HAP-1 (cell line): ENCODE results near the gene ACMSD.

Experiments
- DNase-seq, 2 experiments: peaks; one replicate each; pipeline ENCODE4 v3.0.0-alpha.2; 2016 to 2020; ENCODE audit warnings: low spot score in 2 of 2
- H3K27me3 ChIP-seq: fragments of 250-450 bp; sonication (Bioruptor Pico); 2 replicates; pipeline ENCODE4 v1.5.1; 2020; ENCODE audit warnings: low read depth, mild to moderate bottlenecking, moderate library complexity
- H3K36me3 ChIP-seq: fragments of 250-450 bp; sonication (Bioruptor Pico); replicated peaks from 2 replicates; pipeline ENCODE4 v1.5.1; 2020; ENCODE audit warnings: mild to moderate bottlenecking
- H3K4me1 ChIP-seq: fragments of 250-450 bp; sonication (Bioruptor Pico); 2 replicates; pipeline ENCODE4 v1.5.1; 2020; ENCODE audit warnings: mild to moderate bottlenecking
- H3K4me3 ChIP-seq: fragments of 250-450 bp; sonication (Bioruptor Pico); 2 replicates; pipeline ENCODE4 v1.5.1; 2020; ENCODE audit warnings: mild to moderate bottlenecking, moderate library complexity
- H3K9me3 ChIP-seq: fragments of 250-450 bp; sonication (Bioruptor Pico); 2 replicates; pipeline ENCODE4 v1.5.1; 2020; ENCODE audit warnings: mild to moderate bottlenecking, moderate library complexity
- in situ Hi-C: fragments of 300-500 bp; cut with MboI; formaldehyde crosslinking; loops from 3 replicates; pipeline ENCODE4 v1.14.3; 2020; ENCODE audit warnings: low sequenced_read_pairs, inconsistent platforms, mixed read lengths

Gene ACMSD

DNA sequence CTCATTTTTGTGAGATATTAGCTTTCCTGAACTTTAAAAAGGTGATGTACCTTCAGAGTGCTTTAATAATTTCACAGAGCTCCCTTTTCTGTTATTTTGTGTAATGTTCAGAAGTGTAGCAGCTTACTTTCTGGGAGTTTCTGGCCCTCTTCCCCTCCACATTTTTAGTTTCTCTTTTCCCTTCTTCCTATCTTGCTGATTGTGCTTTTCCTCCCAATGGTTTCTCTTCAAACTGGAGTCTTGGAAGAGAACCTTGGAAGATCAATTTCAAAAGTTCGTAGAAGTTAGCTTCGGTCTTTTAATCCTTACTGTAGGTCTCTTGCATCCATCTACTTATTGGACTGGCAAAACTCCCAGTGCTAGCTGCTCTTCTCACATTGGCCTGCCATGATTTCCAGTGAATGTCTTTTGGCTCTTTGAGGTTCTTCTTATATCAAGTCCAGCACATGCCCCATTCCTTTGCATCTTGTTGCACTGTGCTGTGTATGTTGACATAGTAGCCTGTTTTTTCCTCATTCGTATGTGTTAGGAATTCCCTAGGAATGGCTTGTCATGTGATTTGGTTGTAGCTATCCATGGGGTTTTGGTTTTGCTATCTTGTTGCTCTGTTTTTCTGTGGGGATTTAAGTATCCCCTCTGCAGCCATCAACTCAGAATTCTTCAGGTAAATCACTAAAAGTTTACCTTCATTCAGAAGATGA, 88.0 kb downstream of the ACMSD start:
- in situ Hi-C loops, result no loop called here
- Histone ChIP-seq H3K4me3 (no peak overlapping the region), H3K27me3 (no peaks in the 10 kb centered on the region), H3K4me1 (peaks cover 11% of the 10 kb centered on the region), H3K9me3 (no peaks in the 10 kb centered on the region), H3K36me3 (peaks cover 5% of the 10 kb centered on the region; the same call in 1 of the 2 replicates)
- DNase-seq, result no peak

DNA sequence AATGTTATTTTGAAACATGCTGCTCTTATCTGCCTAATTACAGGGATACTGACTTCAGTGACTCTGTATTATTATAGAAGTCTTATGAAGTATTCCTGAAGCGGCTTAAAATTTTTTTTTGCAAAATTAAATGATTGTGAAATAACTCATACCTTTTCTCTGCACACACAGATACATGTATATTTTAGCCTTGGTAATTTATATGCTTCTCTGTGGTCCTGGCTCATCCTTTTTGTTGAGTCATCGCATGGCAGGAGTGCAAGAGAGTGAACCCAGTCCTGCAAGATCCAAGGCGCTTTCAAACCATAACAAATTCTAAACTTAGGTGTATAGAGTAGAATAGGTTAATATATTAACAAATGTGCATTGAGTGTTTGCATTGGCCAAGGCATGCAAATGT, 88.8 kb downstream of the ACMSD start:
- Histone ChIP-seq H3K4me1 (peaks cover 11% of the 10 kb centered on the region), H3K9me3 (no peaks in the 10 kb centered on the region), H3K36me3 (peaks cover 5% of the 10 kb centered on the region; the same call in 1 of the 2 replicates), H3K4me3 (no peak overlapping the region), H3K27me3 (no peaks in the 10 kb centered on the region)
- DNase-seq, result no peak
- in situ Hi-C loops, result no loop called here

DNA sequence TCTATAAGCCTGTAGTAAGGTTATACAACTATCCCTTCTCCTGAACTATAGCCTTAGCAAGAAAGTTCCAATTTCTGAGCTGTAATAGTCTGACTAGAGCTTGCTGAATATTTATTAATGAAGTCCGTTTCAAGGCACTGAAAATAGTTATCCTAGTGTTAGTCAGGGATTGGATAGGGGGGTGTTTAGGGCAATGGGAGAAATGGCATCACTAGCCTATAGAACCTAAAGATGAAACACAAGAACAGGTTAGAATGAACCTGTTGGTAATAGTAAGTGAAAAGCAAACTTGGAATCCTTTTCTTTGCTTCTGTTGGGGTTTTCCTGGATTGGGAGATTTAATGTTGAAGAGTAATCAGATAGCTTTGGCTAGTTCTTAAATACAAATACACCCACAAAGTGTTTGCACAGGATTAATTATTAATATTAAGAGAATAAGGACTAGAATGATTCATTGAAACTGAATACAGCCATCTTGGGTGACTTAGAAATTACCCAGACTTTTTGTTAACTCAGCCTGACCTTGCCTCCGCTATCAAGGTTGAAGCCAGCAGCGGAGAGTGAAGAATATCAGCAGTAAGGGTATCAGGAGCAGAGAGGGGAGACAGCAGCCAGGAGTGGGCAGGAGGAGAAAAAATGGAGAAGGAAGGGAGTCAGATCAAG, 94.6 kb downstream of the ACMSD start:
- peaks cover 9% of the 10 kb centered on the region for H3K4me1 ChIP-seq
- H3K9me3 ChIP-seq, result no peaks in the 10 kb centered on the region
- no peaks in the 10 kb centered on the region for H3K27me3 ChIP-seq
- DNase-seq, result no peak
- H3K36me3 ChIP-seq, result peaks cover 15% of the 10 kb centered on the region
- no peak overlapping the region for H3K4me3 ChIP-seq
- in situ Hi-C loops, result no loop called here

DNA sequence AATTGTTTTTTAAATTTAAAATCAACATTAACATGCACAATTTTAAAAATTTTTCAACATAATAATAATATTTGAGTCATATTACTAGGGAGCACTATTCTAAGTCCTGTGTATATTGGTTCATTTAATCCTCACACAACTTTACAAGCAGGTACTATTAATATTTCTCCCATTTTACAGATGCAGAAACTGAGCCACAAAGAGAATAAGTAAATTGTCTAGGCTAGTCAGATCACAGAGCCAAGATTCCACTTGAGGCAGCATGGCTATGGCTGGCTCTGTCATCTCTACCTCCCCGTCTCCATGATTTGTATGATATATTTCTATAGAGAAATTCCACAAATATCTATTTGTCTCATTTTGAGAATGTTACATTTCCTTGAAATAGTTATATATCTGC, 95.3 kb downstream of the ACMSD start:
- no peaks in the 10 kb centered on the region for H3K27me3 ChIP-seq
- peaks cover 23% of the 10 kb centered on the region for H3K36me3 ChIP-seq
- in situ Hi-C loops, result no loop called here
- H3K4me3 ChIP-seq, result no peak overlapping the region
- no peak for DNase-seq
- peaks cover 9% of the 10 kb centered on the region for H3K4me1 ChIP-seq
- no peaks in the 10 kb centered on the region for H3K9me3 ChIP-seq

DNA sequence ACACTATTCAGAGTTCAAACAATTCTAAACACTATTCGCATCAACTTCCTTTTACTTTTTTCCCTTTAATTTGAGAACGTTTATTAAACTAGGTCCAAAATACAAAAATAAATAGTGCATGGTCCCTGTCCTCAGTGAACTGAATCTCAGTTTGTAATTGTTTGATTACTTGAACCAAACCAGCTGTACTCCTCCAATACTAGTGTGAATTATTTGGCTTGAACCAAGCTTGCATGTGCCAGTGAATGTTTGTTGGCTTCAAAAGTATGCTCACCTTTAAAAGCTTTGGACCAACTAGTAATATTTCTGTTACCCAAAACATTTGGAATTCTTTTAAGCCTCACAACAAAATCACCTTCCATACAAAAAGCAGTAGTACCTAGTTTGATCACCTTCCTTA, 95.7 kb downstream of the ACMSD start:
- peaks cover 27% of the 10 kb centered on the region for H3K36me3 ChIP-seq
- no peak for DNase-seq
- in situ Hi-C loops, result no loop called here
- H3K4me1 ChIP-seq, result peaks cover 9% of the 10 kb centered on the region
- H3K4me3 ChIP-seq, result no peak overlapping the region
- no peaks in the 10 kb centered on the region for H3K27me3 ChIP-seq
- no peaks in the 10 kb centered on the region for H3K9me3 ChIP-seq

DNA sequence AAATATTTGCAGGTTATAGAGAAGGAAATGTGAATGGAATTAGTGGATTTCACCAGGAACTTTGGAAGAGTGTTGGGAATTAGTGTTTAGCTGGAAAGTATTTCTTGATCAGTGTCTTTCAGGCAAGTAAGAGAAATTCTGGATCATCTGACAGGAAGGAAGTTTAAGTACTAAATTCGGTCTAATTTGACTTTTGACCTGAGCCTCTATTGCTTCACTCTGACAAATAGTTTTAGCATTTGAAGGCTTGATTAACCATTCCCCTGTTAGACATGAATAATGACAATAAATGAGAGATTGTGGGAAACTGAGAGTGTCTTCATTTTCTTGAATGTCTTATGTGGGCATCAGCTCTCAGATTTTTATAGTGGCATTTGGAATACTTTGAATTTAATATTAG, 96.2 kb downstream of the ACMSD start:
- H3K36me3 ChIP-seq, result peaks cover 32% of the 10 kb centered on the region
- in situ Hi-C loops, result no loop called here
- H3K27me3 ChIP-seq, result no peaks in the 10 kb centered on the region
- no peak overlapping the region for H3K4me3 ChIP-seq
- no peaks in the 10 kb centered on the region for H3K9me3 ChIP-seq
- peaks cover 9% of the 10 kb centered on the region for H3K4me1 ChIP-seq
- DNase-seq, result no peak

DNA sequence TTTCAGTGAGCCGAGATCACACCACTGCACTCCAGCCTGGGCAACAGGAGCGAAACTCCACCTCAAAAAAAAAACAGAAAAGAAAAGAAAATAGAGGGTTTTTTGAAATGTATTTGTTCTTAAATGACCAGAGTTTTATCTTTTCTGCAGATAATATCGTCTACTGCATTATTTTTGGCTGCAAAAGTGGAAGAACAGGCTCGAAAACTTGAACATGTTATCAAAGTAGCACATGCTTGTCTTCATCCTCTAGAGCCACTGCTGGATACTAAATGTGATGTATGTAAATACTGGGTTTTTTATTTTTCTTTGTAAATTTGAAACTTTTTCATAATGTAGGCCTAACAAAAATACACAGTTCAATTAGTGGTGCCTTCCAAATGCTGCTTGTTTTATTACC, 98.3 kb downstream of the ACMSD start:
- Histone ChIP-seq H3K27me3 (no peaks in the 10 kb centered on the region), H3K4me3 (no peak overlapping the region), H3K4me1 (peaks cover 9% of the 10 kb centered on the region), H3K9me3 (no peaks in the 10 kb centered on the region), H3K36me3 (peaks cover 47% of the 10 kb centered on the region)
- DNase-seq, result no peak
- in situ Hi-C loops, result no loop called here

DNA sequence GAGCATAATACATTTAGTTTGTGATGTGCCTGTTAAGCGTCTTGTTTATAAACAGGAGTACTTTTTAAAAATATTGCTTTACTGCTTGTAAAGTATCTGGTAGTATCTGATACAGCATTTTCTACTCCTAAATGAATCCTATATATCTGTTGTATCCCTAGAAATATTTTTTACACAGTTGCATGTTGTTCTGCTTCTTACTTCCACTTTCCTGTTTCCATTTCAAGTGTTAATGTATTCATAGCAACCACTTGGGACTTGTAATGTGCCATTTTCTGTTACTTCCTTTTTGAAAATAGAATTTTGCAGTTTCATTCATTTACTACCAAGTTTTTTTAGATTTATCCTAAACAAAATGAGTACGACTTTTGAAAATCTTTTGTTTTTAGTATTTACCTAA, 105.1 kb downstream of the ACMSD start:
- no peaks in the 10 kb centered on the region for H3K27me3 ChIP-seq
- DNase-seq, result no peak
- H3K9me3 ChIP-seq, result no peaks in the 10 kb centered on the region
- H3K4me3 ChIP-seq, result no peak overlapping the region
- peaks cover 51% of the 10 kb centered on the region for H3K36me3 ChIP-seq
- in situ Hi-C loops, result no loop called here
- peaks cover 22% of the 10 kb centered on the region for H3K4me1 ChIP-seq

DNA sequence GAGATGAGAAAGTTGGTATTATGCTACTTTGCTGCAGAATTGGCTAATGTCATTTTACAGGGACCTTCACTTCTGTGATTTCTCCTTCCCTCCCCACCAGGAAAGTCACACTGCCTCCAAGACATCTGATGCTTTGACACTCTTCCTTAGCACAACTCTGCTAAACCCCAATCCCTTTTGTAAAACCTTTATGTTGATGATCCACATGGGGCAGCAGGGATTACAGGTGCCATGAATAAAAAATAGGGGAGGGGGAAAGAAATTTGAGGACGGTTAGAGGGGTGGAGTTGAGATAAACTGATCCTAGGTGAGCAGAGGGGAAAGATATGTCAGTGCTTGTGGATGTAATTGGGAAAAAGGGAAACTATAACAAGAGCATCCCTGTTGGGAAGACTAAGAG, 106.6 kb downstream of the ACMSD start:
- no peaks in the 10 kb centered on the region for H3K27me3 ChIP-seq
- H3K4me3 ChIP-seq, result no peak overlapping the region
- H3K9me3 ChIP-seq, result no peaks in the 10 kb centered on the region
- H3K4me1 ChIP-seq, result peaks cover 22% of the 10 kb centered on the region
- no peak for DNase-seq
- in situ Hi-C loops, result no loop called here
- peaks cover 46% of the 10 kb centered on the region for H3K36me3 ChIP-seq

DNA sequence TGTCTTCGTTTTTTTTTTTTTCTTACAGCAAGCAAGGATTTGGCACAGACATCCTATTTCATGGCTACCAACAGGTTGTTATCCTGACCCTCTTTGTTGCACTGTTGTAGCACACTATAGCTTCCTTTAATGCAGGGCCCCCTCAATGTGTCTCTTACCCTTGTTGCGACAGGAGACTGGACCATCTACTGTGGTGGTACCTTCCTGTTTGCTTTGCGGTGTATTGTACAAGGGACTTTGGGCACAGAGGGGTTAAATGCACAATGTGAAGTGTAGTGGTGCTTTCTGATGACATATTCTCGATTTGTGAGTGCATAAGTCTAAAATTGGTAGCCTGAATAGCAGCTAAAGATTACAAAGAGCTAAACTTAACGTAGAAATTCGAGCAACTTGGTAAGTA, 107.7 kb downstream of the ACMSD start:
- in situ Hi-C loops, result no loop called here

DNA sequence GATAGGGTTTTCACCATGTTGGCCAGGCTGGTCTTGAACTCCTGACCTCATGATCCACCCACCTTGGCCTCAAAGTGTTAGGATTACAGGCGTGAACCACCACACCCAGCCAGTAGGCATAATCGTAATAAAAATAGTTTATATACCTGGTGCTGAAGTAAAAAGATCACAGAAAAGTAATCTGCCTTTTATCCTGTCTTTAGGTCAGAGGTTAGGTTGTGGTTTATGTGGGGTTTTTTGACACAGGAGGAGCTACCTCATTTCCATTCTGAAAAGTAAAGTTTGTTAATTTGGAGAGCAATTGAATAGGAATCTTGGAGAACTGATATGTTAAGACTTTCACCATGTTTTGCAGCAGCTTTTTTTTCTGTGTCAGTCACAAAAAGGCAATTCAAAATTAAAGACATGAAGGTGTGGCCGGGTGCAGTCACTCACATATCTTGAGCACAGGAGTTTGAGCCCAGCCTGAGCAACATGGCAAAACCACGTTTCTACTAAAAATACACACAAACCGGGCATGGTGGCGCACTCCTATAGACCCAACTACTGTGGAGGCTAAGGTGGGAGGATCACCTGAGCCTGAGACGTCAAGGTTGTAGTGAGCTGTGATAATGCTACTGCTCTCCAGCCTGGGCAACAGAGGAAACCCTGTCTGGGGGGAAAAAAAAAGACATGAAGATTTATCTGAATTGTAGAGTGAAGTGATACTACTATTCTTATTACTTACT, 111.7 kb downstream of the ACMSD start:
- no peak overlapping the region for H3K4me3 ChIP-seq
- H3K9me3 ChIP-seq, result no peaks in the 10 kb centered on the region
- in situ Hi-C loops, result no loop called here
- no peaks in the 10 kb centered on the region for H3K27me3 ChIP-seq
- DNase-seq, result no peak
- peaks cover 15% of the 10 kb centered on the region for H3K4me1 ChIP-seq
- H3K36me3 ChIP-seq, result peaks cover 63% of the 10 kb centered on the region

More for the DNA sequence above, 107.7 kb downstream of the ACMSD start:
- no peaks in the 10 kb centered on the region for H3K9me3 ChIP-seq
- H3K4me1 ChIP-seq, result peaks cover 22% of the 10 kb centered on the region
- H3K36me3 ChIP-seq, result peaks cover 40% of the 10 kb centered on the region
- H3K4me3 ChIP-seq, result no peak overlapping the region
- DNase-seq, result no peak
- H3K27me3 ChIP-seq, result no peaks in the 10 kb centered on the region

DNA sequence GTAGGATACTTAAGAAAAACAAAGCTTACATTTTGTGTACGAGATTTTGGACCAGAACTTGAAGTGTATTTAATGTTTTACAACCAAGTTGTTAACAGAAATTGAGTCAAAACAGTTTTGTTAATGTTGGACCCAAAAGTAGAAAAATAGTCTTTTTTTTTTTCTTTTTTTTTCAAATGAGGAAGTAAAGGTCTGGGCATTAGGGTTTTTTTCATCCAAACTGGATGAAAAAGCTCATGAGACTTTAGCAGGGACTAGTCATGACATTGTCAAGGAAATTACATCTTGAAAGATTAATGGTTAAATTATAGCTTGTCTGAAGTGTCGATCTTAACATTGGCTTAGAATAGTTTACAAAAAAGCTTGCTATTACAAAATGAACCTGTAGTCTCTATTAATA, 112.5 kb downstream of the ACMSD start:
- Histone ChIP-seq H3K4me3 (no peak overlapping the region), H3K36me3 (peaks cover 62% of the 10 kb centered on the region), H3K27me3 (no peaks in the 10 kb centered on the region), H3K4me1 (peaks cover 8% of the 10 kb centered on the region), H3K9me3 (no peaks in the 10 kb centered on the region)
- DNase-seq, result no peak
- in situ Hi-C loops, result no loop called here
